ENCODE measurements around the gene GPR157. TPM values are rescaled to one million over a fixed set of nuclear protein-coding genes. Genes with fewer than 3 reads are reported as not detected.

GPR157 gene
- total and polyA plus RNA-seq, 2 donors (not counting 1 experiment from before 2014, with no cell fraction given) = 2.0 to 21.2 TPM

- DNase-seq (no peak), ATAC-seq (ENCODE audit: low read depth) (no peak)
- Histone ChIP-seq H4K20me1 (ENCODE audit: control insufficient read depth, insufficient read depth, low read length, poor library complexity, severe bottlenecking) (no peaks in the 10 kb centered on the region), H3K27me3 (replicated peaks in 1 of 4; ENCODE audit: control extremely low read depth in 1 of 4, control insufficient read depth in 3 of 4, insufficient read depth in 4 of 4, low read length in 3 of 4) (no peaks in the 10 kb centered on the region), H3K79me2 (ENCODE audit: control insufficient read depth, insufficient read depth, low read length) (no peaks in the 10 kb centered on the region), H3K9me3 (ENCODE audit: control extremely low read depth in 1 of 3, control insufficient read depth in 2 of 3, insufficient read depth in 1 of 3, low read length in 2 of 3) (peaks cover 0 to 3% (median 0%) of the 10 kb centered on the region in 3 donors), H3K27ac (ENCODE audit: low read length in 2 of 2) (no peak overlapping the region), H3K36me3 (replicated peaks in 1 of 2; ENCODE audit: control extremely low read depth in 1 of 2, control insufficient read depth in 1 of 2, extremely low read depth in 1 of 2, insufficient read depth in 2 of 2, low read length in 1 of 2) (no peaks in the 10 kb centered on the region), H3K4me2 (replicated peaks; ENCODE audit: low read depth, low read length, poor library complexity, severe bottlenecking) (no peak overlapping the region), H3K4me3 (ENCODE audit: control extremely low read depth in 1 of 5, extremely low read depth in 1 of 5, insufficient read depth in 1 of 5, low read depth in 2 of 5, low read length in 4 of 5) (no peak overlapping the region), H3K4me1 (ENCODE audit: control insufficient read depth in 2 of 2, insufficient read depth in 2 of 2, low read length in 2 of 2) (peaks cover 0 to 20% of the 10 kb centered on the region in 2 donors), H3K9ac (ENCODE audit: low read length) (no peak overlapping the region), H2AFZ (ENCODE audit: insufficient read depth, low read depth, low read length, poor library complexity, severe bottlenecking) (no peak overlapping the region)
- ChIA-PET CTCF (interaction anchor here (0.6 kb wide), 1 partner anchor 26 kb away, joined by 3 read pairs; no protein-coding TSS in a partner anchor), POLR2A (interaction anchor here (0.7 kb wide), 1 partner anchor 281 kb away, joined by 5 read pairs; no protein-coding TSS in a partner anchor)
- Mint-ChIP-seq H3K9me3 (ENCODE audit: insufficient read depth) (no peaks in the 10 kb centered on the region), H3K4me1 (peaks cover 22% of the 10 kb centered on the region), H3K4me3 (no peak overlapping the region), H3K27ac (peak overlapping the region; percentile 38), H3K27me3 (peaks cover under 1% of the 10 kb centered on the region)
- TF ChIP-seq EZH2 (IDR thresholded peaks at IDR 0.05; ENCODE audit: borderline replicate concordance, insufficient read depth, low read depth, low read length, poor library complexity, severe bottlenecking) (no peak), CTCF (IDR thresholded peaks at IDR 0.05) (no peak)
- 100% methylated on average over 2 of the region's 2 CpGs for WGBS (ENCODE audit: insufficient coverage)
- intact Hi-C loops (cut with micrococcal nuclease) = no loop called here
These were observed 38.7 kb upstream of the GPR157 start for GRCh38 chr1:9167638-9168037.

GRCh38 chr1:9166289-9167235 is 37.7 kb upstream of the GPR157 start:
- no peak for TF ChIP-seq EZH2 (IDR thresholded peaks at IDR 0.05; ENCODE audit: borderline replicate concordance, insufficient read depth, low read depth, low read length, poor library complexity, severe bottlenecking)
- TF ChIP-seq CTCF (IDR thresholded peaks at IDR 0.05) = no peak
- ATAC-seq (ENCODE audit: low read depth) (no peak), DNase-seq (no peak)
- Mint-ChIP-seq H3K9me3 (ENCODE audit: insufficient read depth) (no peaks in the 10 kb centered on the region), H3K4me1 (peaks cover 22% of the 10 kb centered on the region), H3K27me3 (no peaks in the 10 kb centered on the region), H3K4me3 (no peak overlapping the region), H3K27ac (no peak overlapping the region)
- ChIA-PET CTCF (interaction anchor here (1.2 to 1.5 kb wide), 2 partner anchors 10 to 12 kb away, joined by 3 read pairs; no protein-coding TSS in a partner anchor), POLR2A (no interaction called here)
- no peak overlapping the region for H3K9ac ChIP-seq (ENCODE audit: low read length)
- H3K4me1 ChIP-seq (ENCODE audit: control insufficient read depth in 2 of 2, insufficient read depth in 2 of 2, low read length in 2 of 2) = peaks cover 0 to 20% of the 10 kb centered on the region in 2 donors
- no peak overlapping the region for H3K4me3 ChIP-seq (ENCODE audit: control extremely low read depth in 1 of 5, extremely low read depth in 1 of 5, insufficient read depth in 1 of 5, low read depth in 2 of 5, low read length in 4 of 5)
- intact Hi-C loops (cut with micrococcal nuclease) = no loop called here
- WGBS (ENCODE audit: insufficient coverage) = 96% methylated on average over 24 of the region's 27 CpGs
- H2AFZ ChIP-seq (ENCODE audit: insufficient read depth, low read depth, low read length, poor library complexity, severe bottlenecking) = no peak overlapping the region
- peaks cover 0 to 3% (median 0%) of the 10 kb centered on the region in 3 donors for H3K9me3 ChIP-seq (ENCODE audit: control extremely low read depth in 1 of 3, control insufficient read depth in 2 of 3, insufficient read depth in 1 of 3, low read length in 2 of 3)
- H3K27ac ChIP-seq (ENCODE audit: low read length in 2 of 2) = no peak overlapping the region
- no peaks in the 10 kb centered on the region for H3K36me3 ChIP-seq (replicated peaks in 1 of 2; ENCODE audit: control extremely low read depth in 1 of 2, control insufficient read depth in 1 of 2, extremely low read depth in 1 of 2, insufficient read depth in 2 of 2, low read length in 1 of 2)
- no peaks in the 10 kb centered on the region for H3K27me3 ChIP-seq (replicated peaks in 1 of 4; ENCODE audit: control extremely low read depth in 1 of 4, control insufficient read depth in 3 of 4, insufficient read depth in 4 of 4, low read length in 3 of 4)
- H4K20me1 ChIP-seq (ENCODE audit: control insufficient read depth, insufficient read depth, low read length, poor library complexity, severe bottlenecking) = no peaks in the 10 kb centered on the region
- H3K4me2 ChIP-seq (replicated peaks; ENCODE audit: low read depth, low read length, poor library complexity, severe bottlenecking) = no peak overlapping the region
- no peaks in the 10 kb centered on the region for H3K79me2 ChIP-seq (ENCODE audit: control insufficient read depth, insufficient read depth, low read length)

Data from B cell (primary cell).